Mesenchymal stem cell (in vitro differentiated cells and primary cell): ENCODE results near the gene FBXO17.

Experiments
- DNase-seq: peaks from one replicate; pipeline ENCODE4 v3.0.0-alpha.2; 2013
- H2AFZ ChIP-seq: one replicate; pipeline ENCODE4 v1.6.1; 2013; ENCODE audit warnings: low read depth, mild to moderate bottlenecking, control low read depth, inconsistent platforms, low read length, moderate library complexity
- H2AK5ac ChIP-seq: 2 replicates; pipeline ENCODE4 v1.6.1; 2013; ENCODE audit warnings: low read length, moderate library complexity, mild to moderate bottlenecking, inconsistent platforms; ENCODE audit not compliant: severe bottlenecking
- H2BK120ac ChIP-seq: one replicate; pipeline ENCODE4 v1.6.1; 2013; ENCODE audit warnings: low read depth, mild to moderate bottlenecking, inconsistent platforms, low read length, moderate library complexity
- H2BK12ac ChIP-seq, 2 experiments: one replicate each; pipeline ENCODE4 v1.6.1; 2013; ENCODE audit warnings: inconsistent platforms in 2 of 2, low read length in 2 of 2, mild to moderate bottlenecking in 2 of 2, moderate library complexity in 2 of 2, control low read depth in 1 of 2
- H2BK15ac ChIP-seq: one replicate; pipeline ENCODE4 v1.6.1; 2013; ENCODE audit warnings: mild to moderate bottlenecking, low read depth, inconsistent platforms; ENCODE audit not compliant: poor library complexity, severe bottlenecking
- H2BK5ac ChIP-seq: 2 replicates; pipeline ENCODE4 v1.6.1; 2013; ENCODE audit warnings: low read depth, mild to moderate bottlenecking, low read length, control low read depth, inconsistent platforms; ENCODE audit not compliant: poor library complexity, severe bottlenecking
- H3K14ac ChIP-seq, 2 experiments: one replicate each; pipeline ENCODE4 v1.6.1; 2013; ENCODE audit warnings: inconsistent platforms in 2 of 2, low read length in 2 of 2, control low read depth in 1 of 2, mild to moderate bottlenecking in 1 of 2, moderate library complexity in 1 of 2
- H3K18ac ChIP-seq, 2 experiments: one replicate each; pipeline ENCODE4 v1.6.1; 2013; ENCODE audit warnings: inconsistent platforms in 2 of 2, low read length in 2 of 2, control low read depth in 1 of 2, low read depth in 1 of 2, mild to moderate bottlenecking in 1 of 2
- H3K23ac ChIP-seq, 2 experiments: one replicate each; pipeline ENCODE4 v1.6.1; 2013; ENCODE audit warnings: inconsistent platforms in 2 of 2, low read length in 2 of 2, mild to moderate bottlenecking in 2 of 2, moderate library complexity in 2 of 2, control low read depth in 1 of 2
- H3K27ac ChIP-seq: 2 replicates; pipeline ENCODE4 v1.5.1; 2013; ENCODE audit warnings: mild to moderate bottlenecking, moderate library complexity, low read length, control low read depth, inconsistent platforms; ENCODE audit not compliant: poor library complexity, severe bottlenecking
- H3K27me3 ChIP-seq, 2 experiments: 2 replicates each; pipeline versions ENCODE4 v1.6.1 to v1.7.0; 2013; ENCODE audit warnings: low read length in 2 of 2, mild to moderate bottlenecking in 2 of 2, moderate library complexity in 2 of 2, control low read depth in 1 of 2, inconsistent platforms in 1 of 2; ENCODE audit not compliant: control insufficient read depth in 1 of 2, insufficient read depth in 1 of 2
- H3K36me3 ChIP-seq, 2 experiments: 2 replicates each; pipeline versions ENCODE4 v1.6.1 to v1.7.0; 2013; ENCODE audit warnings: low read length in 2 of 2, control low read depth in 1 of 2, inconsistent platforms in 1 of 2, low read depth in 1 of 2, mild to moderate bottlenecking in 1 of 2; ENCODE audit not compliant: insufficient read depth in 2 of 2, control insufficient read depth in 1 of 2
- H3K4ac ChIP-seq, 2 experiments: one replicate each; pipeline ENCODE4 v1.6.1; 2013; ENCODE audit warnings: inconsistent platforms in 2 of 2, low read length in 2 of 2, mild to moderate bottlenecking in 2 of 2, moderate library complexity in 2 of 2, control low read depth in 1 of 2, low read depth in 1 of 2
- H3K4me1 ChIP-seq: 2 replicates; pipeline ENCODE4 v1.6.1; 2013; ENCODE audit warnings: low read depth, low read length, control low read depth; ENCODE audit not compliant: control insufficient read depth, insufficient read depth
- H3K4me2 ChIP-seq: 2 replicates; pipeline ENCODE4 v1.6.1; 2013; ENCODE audit warnings: low read length, mild to moderate bottlenecking, inconsistent platforms; ENCODE audit not compliant: poor library complexity, severe bottlenecking
- H3K4me3 ChIP-seq, 2 experiments: 2 replicates each; pipeline versions ENCODE4 v1.5.1 to v1.7.0; 2013; ENCODE audit warnings: low read length in 2 of 2, mild to moderate bottlenecking in 2 of 2, control low read depth in 1 of 2, low read depth in 1 of 2; ENCODE audit not compliant: insufficient read depth in 1 of 2
- H3K79me1 ChIP-seq: replicated peaks from 2 replicates; pipeline ENCODE4 v1.6.1; 2013; ENCODE audit warnings: mild to moderate bottlenecking, control low read depth, low read length, inconsistent platforms; ENCODE audit not compliant: poor library complexity, severe bottlenecking
- H3K9ac ChIP-seq: 2 replicates; pipeline ENCODE4 v1.7.0; 2013; ENCODE audit warnings: mild to moderate bottlenecking, low read length, moderate library complexity
- H3K9me3 ChIP-seq: 2 replicates; pipeline ENCODE4 v1.7.0; 2013; ENCODE audit warnings: mild to moderate bottlenecking, low read length; ENCODE audit not compliant: control insufficient read depth
- H4K8ac ChIP-seq: one replicate; pipeline ENCODE4 v1.6.1; 2013; ENCODE audit warnings: inconsistent platforms, mild to moderate bottlenecking, low read length, moderate library complexity
- H4K91ac ChIP-seq: one replicate; pipeline ENCODE4 v1.6.1; 2013; ENCODE audit warnings: mild to moderate bottlenecking, low read length, inconsistent platforms
- WGBS: methylation state at CpG from one replicate; pipeline ENCODE4 v1.1.7; 2013; ENCODE audit warnings: mixed read lengths; 5-methylcytosine and 5-hydroxymethylcytosine counted together

Gene FBXO17

DNA sequence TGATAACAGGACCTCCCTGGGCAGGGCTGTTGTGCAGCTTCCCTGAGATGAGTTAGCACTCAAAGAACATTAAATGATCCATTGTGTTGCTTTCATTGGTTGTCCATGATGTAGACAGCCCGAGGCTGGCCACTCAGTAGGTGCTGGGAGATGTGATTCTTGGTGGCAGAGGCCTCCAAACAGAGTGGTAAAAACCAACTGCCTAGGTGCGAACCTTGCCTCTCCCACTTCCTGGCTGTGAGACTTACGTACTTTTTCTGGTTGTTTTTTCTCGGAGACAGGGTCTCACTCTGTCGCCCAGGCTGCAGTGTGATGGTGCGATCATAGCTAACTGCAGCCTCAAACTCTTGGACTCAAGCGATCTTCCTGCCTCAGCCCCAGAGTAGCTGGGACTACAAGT is 51.2 kb downstream of the FBXO17 start:
- Histone ChIP-seq H3K9ac (no peak overlapping the region), H3K36me3 (peaks cover 35 to 59% of the 10 kb centered on the region in 2 experiments), H2AK5ac (no peak overlapping the region), H3K4me2 (no peak overlapping the region), H2BK12ac (no peak overlapping the region), H3K23ac (no peak overlapping the region), H3K18ac (no peak overlapping the region), H2AFZ (no peak overlapping the region), H2BK5ac (no peak overlapping the region), H4K91ac (no peak overlapping the region), H3K79me1 (peaks cover 11% of the 10 kb centered on the region), H2BK15ac (no peak overlapping the region), H2BK120ac (no peak overlapping the region), H3K9me3 (no peaks in the 10 kb centered on the region), H3K27me3 (no peaks in the 10 kb centered on the region), H3K4me1 (no peaks in the 10 kb centered on the region), H4K8ac (no peak overlapping the region), H3K4ac (no peak overlapping the region), H3K27ac (no peak overlapping the region), H3K14ac (no peak overlapping the region), H3K4me3 (no peak overlapping the region)
- WGBS = 98% methylated on average over 7 of the region's 7 CpGs
- DNase-seq = no peak

DNA sequence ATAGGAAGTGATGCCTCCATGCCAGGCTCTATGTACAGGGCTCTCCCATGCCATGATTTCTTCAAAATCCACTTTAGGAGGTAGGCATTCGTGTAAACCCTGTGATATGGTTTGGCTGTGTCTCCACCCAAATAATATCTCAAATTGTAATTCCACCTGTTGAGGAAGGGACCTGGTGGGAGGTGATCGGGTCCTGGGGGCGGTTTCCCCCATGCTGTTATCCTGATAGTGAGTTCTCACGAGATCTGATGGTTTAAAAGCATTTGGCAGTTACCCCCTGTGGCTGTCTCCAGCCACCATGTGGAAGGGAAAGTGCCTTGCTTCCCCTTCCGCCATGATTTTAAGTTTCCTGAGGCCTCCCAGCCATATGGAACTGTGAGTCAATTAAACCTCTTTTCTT is 53.1 kb downstream of the FBXO17 start:
- H2AFZ ChIP-seq = no peak overlapping the region
- H3K4me3 ChIP-seq = no peak overlapping the region
- peaks cover 5% of the 10 kb centered on the region for H3K79me1 ChIP-seq
- H2BK15ac ChIP-seq = no peak overlapping the region
- H3K27me3 ChIP-seq = no peaks in the 10 kb centered on the region
- DNase-seq = no peak
- H3K9ac ChIP-seq = no peak overlapping the region
- H2AK5ac ChIP-seq = no peak overlapping the region
- H3K14ac ChIP-seq = no peak overlapping the region
- no peaks in the 10 kb centered on the region for H3K9me3 ChIP-seq
- H3K27ac ChIP-seq = no peak overlapping the region
- no peak overlapping the region for H2BK12ac ChIP-seq
- H4K91ac ChIP-seq = no peak overlapping the region
- H3K4me2 ChIP-seq = no peak overlapping the region
- no peak overlapping the region for H3K4ac ChIP-seq
- no peaks in the 10 kb centered on the region for H3K4me1 ChIP-seq
- no peak overlapping the region for H3K23ac ChIP-seq
- H2BK5ac ChIP-seq = no peak overlapping the region
- WGBS = 96% methylated on average over 4 of the region's 5 CpGs
- H3K36me3 ChIP-seq = peaks cover 35 to 62% of the 10 kb centered on the region in 2 experiments
- no peak overlapping the region for H4K8ac ChIP-seq
- H3K18ac ChIP-seq = no peak overlapping the region
- H2BK120ac ChIP-seq = no peak overlapping the region

DNA sequence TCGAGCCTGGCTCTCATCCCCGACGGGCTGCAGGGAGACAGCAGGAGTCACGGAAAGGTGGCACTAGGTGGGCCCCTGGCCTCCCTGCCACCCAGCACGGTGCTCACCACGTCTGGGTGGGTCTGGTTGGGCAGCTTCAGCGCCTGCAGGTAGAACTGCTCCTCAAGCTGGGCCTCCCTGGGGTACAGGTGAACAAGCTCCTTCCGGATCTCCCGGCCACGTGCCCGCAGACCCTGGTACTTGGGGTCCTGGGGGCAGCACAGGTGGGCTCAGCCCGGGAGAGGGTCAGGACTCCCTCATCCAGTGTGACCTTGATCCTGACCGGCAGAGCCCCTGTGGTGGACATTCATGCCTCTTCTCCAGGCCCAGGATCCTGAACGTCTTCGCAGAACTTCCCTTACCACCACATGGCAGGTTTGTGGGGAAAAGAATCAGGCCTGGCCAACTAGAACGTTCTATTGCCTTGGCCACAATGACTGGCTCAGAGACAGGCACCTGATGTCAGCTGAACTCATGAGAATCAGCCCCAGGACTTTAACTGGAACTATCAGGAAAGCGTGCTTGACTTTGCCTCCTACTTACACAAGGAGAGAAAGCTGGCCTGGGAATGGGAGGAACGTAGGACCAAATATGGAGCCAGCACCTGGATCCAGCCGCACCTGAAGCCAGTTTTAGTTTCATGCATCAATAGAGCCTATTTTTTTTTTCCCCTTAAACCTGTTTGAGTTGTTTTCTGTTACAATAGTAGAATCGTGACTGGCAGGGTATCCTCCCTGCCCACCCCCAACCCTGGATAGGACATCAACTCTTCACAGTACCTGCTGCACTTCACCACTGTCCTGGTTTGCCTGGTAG is 53.9 kb downstream of the FBXO17 start:
- Histone ChIP-seq H3K4ac (no peak overlapping the region), H2BK12ac (no peak overlapping the region), H2AK5ac (no peak overlapping the region), H2BK5ac (no peak overlapping the region), H3K18ac (no peak overlapping the region), H2BK15ac (no peak overlapping the region), H3K4me3 (no peak overlapping the region), H4K91ac (no peak overlapping the region), H3K27ac (no peak overlapping the region), H2BK120ac (no peak overlapping the region), H3K9ac (no peak overlapping the region), H3K9me3 (no peaks in the 10 kb centered on the region), H3K4me2 (no peak overlapping the region), H3K23ac (no peak overlapping the region), H3K79me1 (peaks cover 5% of the 10 kb centered on the region), H4K8ac (no peak overlapping the region), H2AFZ (no peak overlapping the region), H3K36me3 (peaks cover 35 to 62% of the 10 kb centered on the region in 2 experiments), H3K27me3 (no peaks in the 10 kb centered on the region), H3K4me1 (no peaks in the 10 kb centered on the region), H3K14ac (no peak overlapping the region)
- WGBS = 95% methylated on average over 19 of the region's 20 CpGs
- DNase-seq = no peak

GRCh38 chr19:38920602-38921419 is 54.7 kb downstream of the FBXO17 start:
- no peak overlapping the region for H3K9ac ChIP-seq
- H3K4me1 ChIP-seq = no peaks in the 10 kb centered on the region
- no peak overlapping the region for H2BK120ac ChIP-seq
- no peak overlapping the region for H3K4me2 ChIP-seq
- no peak overlapping the region for H4K91ac ChIP-seq
- H3K27ac ChIP-seq = no peak overlapping the region
- no peaks in the 10 kb centered on the region for H3K79me1 ChIP-seq
- H3K4ac ChIP-seq = no peak overlapping the region
- H2AK5ac ChIP-seq = no peak overlapping the region
- no peaks in the 10 kb centered on the region for H3K27me3 ChIP-seq
- H3K9me3 ChIP-seq = no peaks in the 10 kb centered on the region
- no peak overlapping the region for H2BK5ac ChIP-seq
- no peak for DNase-seq
- H3K18ac ChIP-seq = no peak overlapping the region
- no peak overlapping the region for H3K4me3 ChIP-seq
- no peak overlapping the region for H2BK12ac ChIP-seq
- no peak overlapping the region for H2AFZ ChIP-seq
- H4K8ac ChIP-seq = no peak overlapping the region
- no peak overlapping the region for H2BK15ac ChIP-seq
- 87% methylated on average over 13 of the region's 14 CpGs for WGBS
- peak overlapping the region in 1 of 2 experiments; percentile 16 for H3K14ac ChIP-seq
- H3K23ac ChIP-seq = no peak overlapping the region
- H3K36me3 ChIP-seq = peaks cover 31 to 57% of the 10 kb centered on the region in 2 experiments
